ENCODE measurements around the gene MTHFD1L. TPM values are rescaled to one million over a fixed set of nuclear protein-coding genes. Genes with fewer than 3 reads are reported as not detected.

Gene MTHFD1L
- total and polyA plus RNA-seq, 4 experiments from 2014 or later = 3.7 to 11.1 (median 8.9) TPM

DNA sequence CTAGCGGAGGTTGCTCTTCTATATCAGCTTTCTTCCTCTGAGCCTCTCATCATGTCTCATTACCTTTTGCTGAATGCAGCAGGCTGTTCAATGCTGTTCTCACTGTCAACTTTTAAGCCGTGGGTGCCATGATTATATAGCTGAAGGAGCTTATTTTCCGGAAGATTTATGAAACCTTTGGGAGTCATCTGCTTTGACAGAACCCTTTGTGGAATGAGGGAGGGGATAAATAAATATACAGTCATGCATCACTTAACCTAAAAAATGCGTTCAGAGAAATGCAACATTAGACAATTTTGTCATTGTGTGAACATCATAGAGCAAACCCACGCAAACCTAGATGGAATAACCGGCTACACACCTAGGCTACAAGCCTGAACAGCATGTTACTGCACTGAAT, 272.0 kb downstream of the MTHFD1L start:
- ChIA-PET POLR2A (ENCODE audit: partially characterized antibody) (no interaction called here), CTCF (ENCODE audit: partially characterized antibody) (no interaction called here)
- intact Hi-C loops (cut with micrococcal nuclease) = no loop called here
- H3K36me3 ChIP-seq (ENCODE audit: insufficient read depth, low read length) = no peaks in the 10 kb centered on the region
- no peak for DNase-seq
- Mint-ChIP-seq H3K36me3 (no peaks in the 10 kb centered on the region), H3K27ac (no peak overlapping the region), H3K4me1 (no peaks in the 10 kb centered on the region), H3K27me3 (peaks cover 0 to 7% of the 10 kb centered on the region in 2 donors), H3K4me3 (no peak overlapping the region), H3K9me3 (peaks cover 0 to 4% (median 0%) of the 10 kb centered on the region in 8 donors)
- no peaks in the 10 kb centered on the region for H3K9me3 ChIP-seq (ENCODE audit: control insufficient read depth in 1 of 2, low read length in 2 of 2)
- no peak overlapping the region for H3K4me3 ChIP-seq (ENCODE audit: low read length in 2 of 2)
- no peaks in the 10 kb centered on the region for H3K27me3 ChIP-seq (ENCODE audit: insufficient read depth, low read length)
- H3K27ac ChIP-seq (ENCODE audit: low read depth, low read length) = no peak overlapping the region
- H3K4me1 ChIP-seq (ENCODE audit: insufficient read depth, low read length) = no peaks in the 10 kb centered on the region

DNA sequence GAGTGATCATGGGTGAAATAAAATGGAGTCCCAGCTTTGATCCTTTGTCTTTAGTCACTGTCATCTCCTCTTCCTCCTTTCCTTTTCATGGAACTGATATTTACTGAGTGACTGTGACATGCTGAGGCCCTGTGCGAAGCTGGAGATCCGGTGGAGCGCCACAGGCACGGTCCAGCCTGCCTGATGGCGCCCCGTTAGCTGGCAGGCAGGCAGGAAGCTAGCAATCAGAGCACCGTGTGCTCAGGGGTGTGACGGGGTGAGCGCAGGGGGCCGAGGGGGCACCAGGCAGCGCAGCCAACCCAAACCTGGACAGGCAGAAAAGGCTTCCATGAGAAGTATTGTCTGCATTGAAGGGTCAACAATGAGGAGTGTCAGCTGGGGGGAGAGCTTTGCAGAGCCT, 274.0 kb downstream of the MTHFD1L start:
- H3K27ac ChIP-seq (ENCODE audit: low read depth, low read length) = no peak overlapping the region
- H3K27me3 Mint-ChIP-seq = peaks cover 0 to 7% of the 10 kb centered on the region in 2 donors
- DNase-seq = no peak
- no peak overlapping the region for H3K27ac Mint-ChIP-seq
- no peaks in the 10 kb centered on the region for H3K36me3 ChIP-seq (ENCODE audit: insufficient read depth, low read length)
- H3K9me3 Mint-ChIP-seq = peaks cover 0 to 4% (median 0%) of the 10 kb centered on the region in 8 donors
- intact Hi-C loops (cut with micrococcal nuclease) = no loop called here
- H3K27me3 ChIP-seq (ENCODE audit: insufficient read depth, low read length) = no peaks in the 10 kb centered on the region
- no peaks in the 10 kb centered on the region for H3K4me1 ChIP-seq (ENCODE audit: insufficient read depth, low read length)
- H3K4me3 ChIP-seq (ENCODE audit: low read length in 2 of 2) = no peak overlapping the region
- H3K36me3 Mint-ChIP-seq = no peaks in the 10 kb centered on the region
- H3K4me1 Mint-ChIP-seq = peaks cover 0 to 2% (median 0%) of the 10 kb centered on the region in 4 donors
- ChIA-PET POLR2A (ENCODE audit: partially characterized antibody) (no interaction called here), CTCF (ENCODE audit: partially characterized antibody) (no interaction called here)
- H3K4me3 Mint-ChIP-seq = peak overlapping the region in 1 of 8 donors; percentile 6
- H3K9me3 ChIP-seq (ENCODE audit: control insufficient read depth in 1 of 2, low read length in 2 of 2) = no peaks in the 10 kb centered on the region

DNA sequence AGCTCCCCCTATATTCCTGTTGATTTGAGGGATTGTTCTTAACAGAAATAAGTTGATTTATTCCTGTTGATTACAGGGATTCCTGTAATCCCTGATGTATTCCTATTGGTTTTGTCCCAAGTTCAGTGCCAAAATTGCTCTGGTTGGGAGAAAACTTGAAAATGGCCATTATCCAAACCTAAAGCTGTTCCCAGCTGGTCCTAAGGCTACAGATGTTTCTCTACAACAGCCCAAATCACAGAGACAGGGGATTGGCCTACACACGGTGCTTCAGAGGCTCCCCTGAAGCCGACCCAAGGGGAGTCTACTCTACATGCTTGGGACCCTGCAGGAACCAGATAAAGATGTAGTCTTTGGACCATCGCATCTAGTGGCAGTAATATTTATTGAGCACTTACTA, 275.3 kb downstream of the MTHFD1L start:
- Histone ChIP-seq H3K9me3 (ENCODE audit: control insufficient read depth in 1 of 2, low read length in 2 of 2) (no peaks in the 10 kb centered on the region), H3K4me1 (ENCODE audit: insufficient read depth, low read length) (no peaks in the 10 kb centered on the region), H3K27me3 (ENCODE audit: insufficient read depth, low read length) (no peaks in the 10 kb centered on the region), H3K36me3 (ENCODE audit: insufficient read depth, low read length) (no peaks in the 10 kb centered on the region), H3K27ac (ENCODE audit: low read depth, low read length) (no peak overlapping the region), H3K4me3 (ENCODE audit: low read length in 2 of 2) (no peak overlapping the region)
- ChIA-PET POLR2A (ENCODE audit: partially characterized antibody) (no interaction called here), CTCF (ENCODE audit: partially characterized antibody) (no interaction called here)
- intact Hi-C loops (cut with micrococcal nuclease) = no loop called here
- Mint-ChIP-seq H3K27ac (no peak overlapping the region), H3K36me3 (no peaks in the 10 kb centered on the region), H3K9me3 (no peaks in the 10 kb centered on the region), H3K4me3 (no peak overlapping the region), H3K27me3 (peaks cover 0 to 6% of the 10 kb centered on the region in 2 donors), H3K4me1 (peaks cover 0 to 2% (median 0%) of the 10 kb centered on the region in 4 donors)
- DNase-seq = no peak

DNA sequence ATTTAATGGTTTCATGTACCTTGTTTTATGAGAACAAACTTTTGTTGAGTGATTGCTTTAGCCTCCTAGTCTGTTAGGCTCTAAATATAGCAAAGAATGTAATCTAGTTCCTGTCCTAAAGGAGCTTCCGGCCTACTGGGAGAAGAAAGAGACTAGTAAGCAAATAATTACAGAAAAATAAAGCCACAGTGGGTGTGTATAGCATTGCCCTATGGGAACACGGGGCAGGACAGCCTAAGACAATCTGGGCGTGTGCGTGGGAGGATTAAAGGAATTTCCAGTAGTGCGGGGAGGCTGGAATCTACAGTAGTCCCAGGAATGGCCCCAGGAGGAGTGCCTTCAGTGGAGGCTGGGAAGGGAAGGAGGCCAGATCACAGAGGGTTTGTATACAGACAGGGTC, 276.2 kb downstream of the MTHFD1L start:
- Mint-ChIP-seq H3K36me3 (no peaks in the 10 kb centered on the region), H3K9me3 (peaks cover 0 to 2% (median 0%) of the 10 kb centered on the region in 8 donors), H3K4me3 (no peak overlapping the region), H3K27ac (no peak overlapping the region), H3K4me1 (peaks cover 0 to 2% (median 0%) of the 10 kb centered on the region in 4 donors), H3K27me3 (peaks cover 0 to 7% of the 10 kb centered on the region in 2 donors)
- intact Hi-C loops (cut with micrococcal nuclease) = no loop called here
- Histone ChIP-seq H3K27ac (ENCODE audit: low read depth, low read length) (no peak overlapping the region), H3K9me3 (ENCODE audit: control insufficient read depth in 1 of 2, low read length in 2 of 2) (no peaks in the 10 kb centered on the region), H3K4me1 (ENCODE audit: insufficient read depth, low read length) (no peaks in the 10 kb centered on the region), H3K4me3 (ENCODE audit: low read length in 2 of 2) (no peak overlapping the region), H3K27me3 (ENCODE audit: insufficient read depth, low read length) (no peaks in the 10 kb centered on the region), H3K36me3 (ENCODE audit: insufficient read depth, low read length) (no peaks in the 10 kb centered on the region)
- CTCF ChIA-PET (ENCODE audit: partially characterized antibody) = interaction anchor here (0.6 kb wide), 1 partner anchor 350 kb away, joined by 3 read pairs; no protein-coding TSS in a partner anchor
- no peak for DNase-seq
- POLR2A ChIA-PET (ENCODE audit: partially characterized antibody) = no interaction called here

DNA sequence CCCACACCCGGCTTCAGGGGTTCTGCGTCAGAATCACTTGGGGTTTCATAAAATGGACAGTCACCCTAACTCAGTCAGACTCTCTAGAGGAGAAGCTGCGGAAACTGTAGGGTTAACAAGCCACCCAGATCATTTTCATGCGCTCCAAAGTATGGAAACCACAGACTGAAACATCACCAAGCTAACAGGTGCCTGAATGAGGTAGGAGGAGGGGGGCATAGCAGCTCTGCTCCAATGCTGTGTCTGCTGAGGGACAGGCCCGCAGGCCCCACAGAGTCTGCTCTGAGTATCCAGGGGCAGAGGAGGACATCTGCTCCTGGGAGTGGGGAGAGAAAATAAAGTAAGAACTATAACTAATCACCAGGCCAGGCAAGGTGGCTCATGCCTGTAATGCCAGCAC, 277.2 kb downstream of the MTHFD1L start:
- H3K4me1 Mint-ChIP-seq = peaks cover 0 to 2% (median 0%) of the 10 kb centered on the region in 4 donors
- no peak for DNase-seq
- intact Hi-C loops (cut with micrococcal nuclease) = no loop called here
- no peak overlapping the region for H3K4me3 Mint-ChIP-seq
- H3K9me3 ChIP-seq (ENCODE audit: control insufficient read depth in 1 of 2, low read length in 2 of 2) = no peaks in the 10 kb centered on the region
- no peak overlapping the region for H3K4me3 ChIP-seq (ENCODE audit: low read length in 2 of 2)
- H3K4me1 ChIP-seq (ENCODE audit: insufficient read depth, low read length) = no peaks in the 10 kb centered on the region
- POLR2A ChIA-PET (ENCODE audit: partially characterized antibody) = no interaction called here
- H3K27ac Mint-ChIP-seq = no peak overlapping the region
- no peak overlapping the region for H3K27ac ChIP-seq (ENCODE audit: low read depth, low read length)
- no peaks in the 10 kb centered on the region for H3K27me3 ChIP-seq (ENCODE audit: insufficient read depth, low read length)
- CTCF ChIA-PET (ENCODE audit: partially characterized antibody) = no interaction called here
- peaks cover 0 to 3% (median 0%) of the 10 kb centered on the region in 8 donors for H3K9me3 Mint-ChIP-seq
- peaks cover 0 to 5% of the 10 kb centered on the region in 2 donors for H3K27me3 Mint-ChIP-seq
- H3K36me3 ChIP-seq (ENCODE audit: insufficient read depth, low read length) = no peaks in the 10 kb centered on the region
- H3K36me3 Mint-ChIP-seq = no peaks in the 10 kb centered on the region

DNA sequence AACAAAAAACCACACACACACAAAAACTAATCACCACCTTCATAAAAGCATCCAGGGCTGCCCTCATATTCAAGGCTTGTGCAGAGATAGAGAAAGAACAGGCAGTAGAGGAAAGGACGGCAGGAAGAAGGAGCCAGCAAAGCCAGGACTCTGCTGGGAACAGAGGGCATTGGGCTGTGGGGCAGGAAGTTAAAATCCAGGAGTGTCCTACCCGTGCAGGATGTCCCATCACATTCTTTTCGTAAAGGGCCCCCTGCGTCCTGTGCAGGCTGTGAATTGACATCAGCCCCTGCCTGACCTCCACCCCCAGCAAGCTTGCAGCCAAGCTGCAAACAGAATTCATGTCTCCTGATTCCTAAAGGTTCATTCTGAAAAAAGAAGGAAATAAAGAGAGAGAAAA, 277.8 kb downstream of the MTHFD1L start:
- CTCF ChIA-PET (ENCODE audit: partially characterized antibody) = no interaction called here
- peaks cover 0 to 3% (median 0%) of the 10 kb centered on the region in 8 donors for H3K9me3 Mint-ChIP-seq
- peaks cover 0 to 5% of the 10 kb centered on the region in 2 donors for H3K27me3 Mint-ChIP-seq
- H3K9me3 ChIP-seq (ENCODE audit: control insufficient read depth in 1 of 2, low read length in 2 of 2) = no peaks in the 10 kb centered on the region
- no peak overlapping the region for H3K27ac ChIP-seq (ENCODE audit: low read depth, low read length)
- H3K27me3 ChIP-seq (ENCODE audit: insufficient read depth, low read length) = no peaks in the 10 kb centered on the region
- H3K36me3 ChIP-seq (ENCODE audit: insufficient read depth, low read length) = no peaks in the 10 kb centered on the region
- no peaks in the 10 kb centered on the region for H3K36me3 Mint-ChIP-seq
- intact Hi-C loops (cut with micrococcal nuclease) = no loop called here
- no peak overlapping the region for H3K27ac Mint-ChIP-seq
- POLR2A ChIA-PET (ENCODE audit: partially characterized antibody) = no interaction called here
- no peak overlapping the region for H3K4me3 Mint-ChIP-seq
- no peak overlapping the region for H3K4me3 ChIP-seq (ENCODE audit: low read length in 2 of 2)
- H3K4me1 ChIP-seq (ENCODE audit: insufficient read depth, low read length) = no peaks in the 10 kb centered on the region
- peaks cover 0 to 2% (median 0%) of the 10 kb centered on the region in 4 donors for H3K4me1 Mint-ChIP-seq
- no peak for DNase-seq

DNA sequence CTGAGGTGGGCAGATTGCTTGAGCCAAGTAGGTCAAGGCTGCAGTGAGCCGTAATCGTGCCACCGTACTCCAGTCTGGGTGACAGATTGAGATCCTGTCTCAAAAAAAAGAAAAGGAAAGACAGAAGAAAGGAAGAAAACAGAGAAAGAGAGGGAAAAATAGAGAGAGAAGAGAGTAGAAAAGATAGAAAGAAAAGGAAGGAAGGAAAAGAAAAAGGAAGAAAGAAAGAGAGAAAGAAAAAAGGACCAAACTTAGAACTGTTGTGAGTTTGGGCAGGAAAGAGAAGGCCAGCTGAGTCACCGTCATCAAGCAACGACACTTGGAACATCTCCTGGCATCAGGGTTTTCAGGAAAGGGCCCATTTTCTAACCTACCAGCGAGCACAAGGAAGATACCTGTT, 278.3 kb downstream of the MTHFD1L start:
- H3K4me1 Mint-ChIP-seq = peaks cover 0 to 2% (median 0%) of the 10 kb centered on the region in 4 donors
- peak overlapping the region in 1 of 8 donors; percentile 39 for H3K4me3 Mint-ChIP-seq
- ChIA-PET CTCF (ENCODE audit: partially characterized antibody) (no interaction called here), POLR2A (ENCODE audit: partially characterized antibody) (no interaction called here)
- H3K27me3 Mint-ChIP-seq = peaks cover 0 to 5% of the 10 kb centered on the region in 2 donors
- no peak overlapping the region for H3K4me3 ChIP-seq (ENCODE audit: low read length in 2 of 2)
- no peaks in the 10 kb centered on the region for H3K27me3 ChIP-seq (ENCODE audit: insufficient read depth, low read length)
- H3K36me3 ChIP-seq (ENCODE audit: insufficient read depth, low read length) = no peaks in the 10 kb centered on the region
- H3K9me3 Mint-ChIP-seq = peaks cover 0 to 3% (median 0%) of the 10 kb centered on the region in 8 donors
- no peak overlapping the region for H3K27ac ChIP-seq (ENCODE audit: low read depth, low read length)
- no peaks in the 10 kb centered on the region for H3K9me3 ChIP-seq (ENCODE audit: control insufficient read depth in 1 of 2, low read length in 2 of 2)
- intact Hi-C loops (cut with micrococcal nuclease) = no loop called here
- no peaks in the 10 kb centered on the region for H3K4me1 ChIP-seq (ENCODE audit: insufficient read depth, low read length)
- no peaks in the 10 kb centered on the region for H3K36me3 Mint-ChIP-seq
- DNase-seq = no peak
- H3K27ac Mint-ChIP-seq = no peak overlapping the region
